HG03565 (cell line): Measurements from ENCODE around the gene ABCD1.

ENCODE experiments used
- ATAC-seq: cut with Tn5 transposase; IDR thresholded peaks from one replicate; pipeline ENCODE4 v1.9.1; 2021; ENCODE audit warnings: mild to moderate bottlenecking, moderate library complexity; ENCODE audit not compliant: unreplicated experiment

The ABCD1 gene

GRCh38 chrX:153771415-153772315, 47.0 kb downstream of the ABCD1 start:
- ATAC-seq: no peak

GRCh38 chrX:153772316-153773217, 47.9 kb downstream of the ABCD1 start:
- ATAC-seq: no peak

GRCh38 chrX:153773218-153773611, 48.6 kb downstream of the ABCD1 start:
- no peak for ATAC-seq

- ATAC-seq: no peak
Measured at GRCh38 chrX:153773741-153774575, 49.3 kb downstream of the ABCD1 start.

GRCh38 chrX:153774576-153775292, 50.1 kb downstream of the ABCD1 start:
- ATAC-seq: no peak

- ATAC-seq: no peak
Measured at GRCh38 chrX:153775293-153776119, 50.9 kb downstream of the ABCD1 start.

- no peak for ATAC-seq
Measured at GRCh38 chrX:153776120-153776599, 51.5 kb downstream of the ABCD1 start.

- no peak for ATAC-seq
Measured at GRCh38 chrX:153776611-153777045, 52.0 kb downstream of the ABCD1 start.

- no peak for ATAC-seq
Measured at GRCh38 chrX:153777261-153778090, 52.8 kb downstream of the ABCD1 start.

GRCh38 chrX:153778181-153778580, 53.5 kb downstream of the ABCD1 start:
- ATAC-seq: no peak

GRCh38 chrX:153778684-153779101, 54.0 kb downstream of the ABCD1 start:
- no peak for ATAC-seq

GRCh38 chrX:153779891-153780677, 55.4 kb downstream of the ABCD1 start:
- no peak for ATAC-seq

- no peak for ATAC-seq
Measured at GRCh38 chrX:153780678-153781427, 56.2 kb downstream of the ABCD1 start, which contains the start of gene SRPK3. SRPK3 (plus strand) TSS chrX:153781041; CDS start chrX:153781087, 46 bp downstream.

GRCh38 chrX:153781428-153782047, 56.9 kb downstream of the ABCD1 start:
- no peak for ATAC-seq

GRCh38 chrX:153782313-153782712, 57.7 kb downstream of the ABCD1 start:
- no peak for ATAC-seq

- no peak for ATAC-seq
Measured at GRCh38 chrX:153782871-153783270, 58.2 kb downstream of the ABCD1 start.
